Liver (tissue), 9 donors: ENCODE measurements around the gene NFKB1. TPM values are rescaled to one million over a fixed set of nuclear protein-coding genes. Genes with fewer than 3 reads are reported as not detected.
A peak's percentile ranks its signal among the peaks of the same experiment; 100 is the strongest.

Experiments
- DNase-seq: peaks from one replicate; pipeline ENCODE4 v3.0.0-alpha.2; 2017; ENCODE audit warnings: low spot score
- H3K27ac ChIP-seq, 2 donors: one replicate each; pipeline ENCODE4 v1.7.0; 2013; ENCODE audit warnings: inconsistent platforms in 2 of 2, low read length in 2 of 2, control low read depth in 1 of 2, low read depth in 1 of 2, mild to moderate bottlenecking in 1 of 2
- H3K27me3 ChIP-seq, 4 donors: one replicate each; pipeline versions ENCODE4 v1.6.1 to v1.7.0; 2013; ENCODE audit warnings: low read length in 3 of 4, inconsistent platforms in 1 of 4, mild to moderate bottlenecking in 1 of 4, moderate library complexity in 1 of 4; ENCODE audit not compliant: control insufficient read depth in 4 of 4, insufficient read depth in 4 of 4
- H3K36me3 ChIP-seq, 4 donors: one replicate each; pipeline versions ENCODE4 v1.6.1 to v1.7.0; 2013; ENCODE audit warnings: low read length in 3 of 4, mild to moderate bottlenecking in 3 of 4, low read depth in 1 of 4, moderate library complexity in 1 of 4; ENCODE audit not compliant: control insufficient read depth in 4 of 4, insufficient read depth in 3 of 4
- H3K4me1 ChIP-seq, 4 donors: one replicate each; pipeline versions ENCODE4 v1.6.1 to v1.7.0; 2013; ENCODE audit warnings: low read length in 3 of 4, mild to moderate bottlenecking in 3 of 4, moderate library complexity in 1 of 4; ENCODE audit not compliant: control insufficient read depth in 4 of 4, insufficient read depth in 4 of 4
- H3K4me3 ChIP-seq, 3 donors: one replicate each; pipeline versions ENCODE4 v1.6.1 to v1.7.0; 2013; ENCODE audit warnings: low read length in 3 of 3, control low read depth in 1 of 3, low read depth in 1 of 3, mild to moderate bottlenecking in 1 of 3
- H3K9ac ChIP-seq, 2 donors: one replicate each; pipeline ENCODE4 v1.7.0; 2013; ENCODE audit warnings: low read length in 2 of 2, mild to moderate bottlenecking in 2 of 2, moderate library complexity in 2 of 2, control low read depth in 1 of 2, low read depth in 1 of 2
- H3K9me3 ChIP-seq, 4 donors: one replicate each; pipeline versions ENCODE4 v1.6.1 to v1.7.0; 2013; ENCODE audit warnings: low read length in 3 of 4; ENCODE audit not compliant: control insufficient read depth in 4 of 4
- ATF3 ChIP-seq: IDR thresholded peaks from 2 replicates; pipeline ENCODE4 v1.6.1; 2016; ENCODE audit warnings: antibody characterized with exemption
- CTCF ChIP-seq: fragments of 150-350 bp; IDR thresholded peaks from 2 replicates; pipeline ENCODE4 v1.5.1; 2017; ENCODE audit warnings: improper control_type of control experiment, low read depth, low read length; ENCODE audit not compliant: missing input control
- EGR1 ChIP-seq, 2 donors: IDR thresholded peaks; 2 replicates each; pipeline ENCODE4 v1.6.1; 2016 to 2018; ENCODE audit warnings: antibody characterized with exemption in 2 of 2, low read depth in 2 of 2
- FOXA1 ChIP-seq: IDR thresholded peaks from 2 replicates; pipeline ENCODE4 v1.6.1; 2016; ENCODE audit warnings: antibody characterized with exemption
- FOXA2 ChIP-seq: IDR thresholded peaks from 2 replicates; pipeline ENCODE4 v1.6.1; 2016; ENCODE audit warnings: antibody characterized with exemption
- GABPA ChIP-seq, 2 donors: IDR thresholded peaks in 1 of 2; conservative IDR thresholded peaks in 1 of 2; 2 replicates each; pipeline ENCODE4 v1.6.1; 2016; ENCODE audit warnings: antibody characterized with exemption in 2 of 2, mild to moderate bottlenecking in 1 of 2, moderate library complexity in 1 of 2
- HNF4A ChIP-seq, 2 donors: conservative IDR thresholded peaks; 2 replicates each; pipeline ENCODE4 v1.6.1; 2016; ENCODE audit warnings: antibody characterized with exemption in 2 of 2, mild to moderate bottlenecking in 2 of 2
- HNF4G ChIP-seq: IDR thresholded peaks from 2 replicates; pipeline ENCODE4 v1.6.1; 2016; ENCODE audit warnings: antibody characterized with exemption
- JUND ChIP-seq, 2 donors: IDR thresholded peaks; 2 replicates each; pipeline ENCODE4 v1.6.1; 2016; ENCODE audit warnings: antibody characterized with exemption in 2 of 2
- MAX ChIP-seq: IDR thresholded peaks from 2 replicates; pipeline ENCODE4 v1.6.1; 2016; ENCODE audit warnings: antibody characterized with exemption
- NR2F2 ChIP-seq: IDR thresholded peaks from 2 replicates; pipeline ENCODE4 v1.6.1; 2016; ENCODE audit warnings: antibody characterized with exemption
- RAD21 ChIP-seq, 2 donors: IDR thresholded peaks; 2 replicates each; pipeline ENCODE4 v1.6.1; 2016; ENCODE audit warnings: antibody characterized with exemption in 2 of 2, mild to moderate bottlenecking in 2 of 2
- REST ChIP-seq: IDR thresholded peaks from 2 replicates; pipeline ENCODE4 v1.6.1; 2016; ENCODE audit warnings: antibody characterized with exemption, mild to moderate bottlenecking
- RXRA ChIP-seq, 2 donors: IDR thresholded peaks; 2 replicates each; pipeline ENCODE4 v1.6.1; 2017 to 2018; ENCODE audit warnings: antibody characterized with exemption in 2 of 2, mild to moderate bottlenecking in 1 of 2
- TAF1 ChIP-seq: conservative IDR thresholded peaks from 2 replicates; pipeline ENCODE4 v1.6.1; 2016; ENCODE audit warnings: antibody characterized with exemption, mild to moderate bottlenecking
- YY1 ChIP-seq: IDR thresholded peaks from 2 replicates; pipeline ENCODE4 v1.6.1; 2016; ENCODE audit warnings: antibody characterized with exemption, mild to moderate bottlenecking
- ZBTB33 ChIP-seq: IDR thresholded peaks from 2 replicates; pipeline ENCODE4 v1.6.1; 2016; ENCODE audit warnings: antibody characterized with exemption
- WGBS: extraction: QIAGEN DNeasy Blood & Tissue Kit; methylation state at CpG from one replicate; pipeline ENCODE4 v1.1.7; 2013; 5-methylcytosine and 5-hydroxymethylcytosine counted together
- polyA plus RNA-seq, 2 donors: library from polyadenylated mRNA; stranded (reverse) in 1 of 2; unstranded in 1 of 2; fragments of 200-250 nt in 1 of 2; fragments of >200 nt in 1 of 2; fragmentation: Nextera tagmentation in 1 of 2; extraction: Ambion mirVana in 1 of 2; gene quantifications; one replicate each; pipeline versions ENCODE4 v1.2.1 to v1.2.3, GENCODE V29; 2013 to 2015
- total RNA-seq, 2 donors: library from RNA; depleted of rRNA; stranded (reverse); fragments of >200 nt; gene quantifications; one replicate each; pipeline ENCODE4 v1.2.3, GENCODE V29; 2014
- donor health status: healthy.
- donor health status: healthy.
- donor health status: healthy.
- donor health status: healthy.
- donor health status: healthy.

NFKB1 gene
- total and polyA plus RNA-seq, 4 donors = 5.1 to 23.0 (median 13.4) TPM

GRCh38 chr4:102500352-102500695, 835 bp upstream of the NFKB1 start:
- no peaks in the 10 kb centered on the region for H3K27me3 ChIP-seq
- no peaks in the 10 kb centered on the region for H3K36me3 ChIP-seq
- 69% methylated on average over 3 of the region's 3 CpGs for WGBS
- peak overlapping the region; percentile 90 to 98 for H3K9ac ChIP-seq
- H3K27ac ChIP-seq = peak overlapping the region; percentile 97
- H3K9me3 ChIP-seq = no peaks in the 10 kb centered on the region
- peaks cover 4 to 27% (median 25%) of the 10 kb centered on the region in 4 donors for H3K4me1 ChIP-seq
- peak overlapping the region; percentile 67 to 100 (median 92) for H3K4me3 ChIP-seq
- no peak for DNase-seq
- TF ChIP-seq RXRA (IDR thresholded peaks at IDR 0.05) = no peak
- TF ChIP-seq NR2F2 = no peak
- TF ChIP-seq REST = no peak
- TF ChIP-seq FOXA2 = no peak
- TF ChIP-seq ATF3 = no peak
- peak; percentile 81 for TF ChIP-seq YY1
- no peak for TF ChIP-seq MAX
- TF ChIP-seq JUND (IDR thresholded peaks at IDR 0.05) = no peak
- peak; percentile 22 for TF ChIP-seq CTCF
- peak; percentile 55 for TF ChIP-seq TAF1
- peak in 1 of 2 donors; percentile 36 for TF ChIP-seq RAD21 (IDR thresholded peaks at IDR 0.05)
- no peak for TF ChIP-seq HNF4G
- TF ChIP-seq EGR1 (IDR thresholded peaks at IDR 0.05; ENCODE audit: low read depth in 2 of 2) = no peak
- TF ChIP-seq GABPA (IDR thresholded peaks at IDR 0.05 in 1 of 2, conservative IDR thresholded peaks at IDR 0.05 in 1 of 2) = no peak

- no peaks in the 10 kb centered on the region for H3K27me3 ChIP-seq
- H3K4me3 ChIP-seq = peak overlapping the region; percentile 68 to 100 (median 92)
- WGBS = under 1% methylated on average over 44 of the region's 44 CpGs
- peak overlapping the region in 1 of 2 donors; percentile 98 for H3K9ac ChIP-seq
- no peaks in the 10 kb centered on the region for H3K9me3 ChIP-seq
- peak overlapping the region; percentile 97 to 98 for H3K27ac ChIP-seq
- no peaks in the 10 kb centered on the region for H3K36me3 ChIP-seq
- no peak for DNase-seq
- H3K4me1 ChIP-seq = peaks cover 4 to 30% (median 25%) of the 10 kb centered on the region in 4 donors
- TF ChIP-seq RAD21 (IDR thresholded peaks at IDR 0.05) (no peak), REST (no peak), EGR1 (IDR thresholded peaks at IDR 0.05; ENCODE audit: low read depth in 2 of 2) (no peak), ZBTB33 (no peak), ATF3 (no peak), HNF4G (no peak), MAX (no peak), FOXA1 (no peak), FOXA2 (no peak), RXRA (IDR thresholded peaks at IDR 0.05) (no peak), CTCF (no peak), GABPA (IDR thresholded peaks at IDR 0.05 in 1 of 2, conservative IDR thresholded peaks at IDR 0.05 in 1 of 2) (no peak), NR2F2 (no peak), HNF4A (conservative IDR thresholded peaks at IDR 0.05) (no peak)
Observed at GRCh38 chr4:102501447-102501696, 213 bp downstream of the NFKB1 start.
